ENCODE results near the gene RIT2. TPM values are rescaled to one million over a fixed set of nuclear protein-coding genes. Genes with fewer than 3 reads are reported as not detected.
"Not testable (repeated sequence)": the region's sequence is repeated elsewhere in the genome, so short reads cannot be mapped to it uniquely, and the experiment has no call there.

RIT2 gene
- polyA plus RNA-seq, 2 of the 4 experiments (the other 2 are of a cell fraction), result not detected

GRCh38 chr18:42801706-42802105 is 313.8 kb downstream of the RIT2 start:
- Histone ChIP-seq H3K9me3 (no peaks in the 10 kb centered on the region), H3K4me2 (no peak overlapping the region), H3K4me1 (no peaks in the 10 kb centered on the region), H3K27ac (no peak overlapping the region), H3K4me3 (no peak overlapping the region)
- ATAC-seq (no peak), DNase-seq (ENCODE audit: low read depth in 1 of 2, low spot score in 1 of 2) (no peak), FAIRE-seq (no peak)
- ChIA-PET CTCF (no interaction called here), POLR2A (no interaction called here)
- WGBS (ENCODE audit: missing lambda C conversion rate), result 4% methylated on average over 2 of the region's 2 CpGs
- TF ChIP-seq HOXA7 (CRISPR knock-in tag; IDR thresholded peaks at IDR 0.05) (no peak), REST (IDR thresholded peaks at IDR 0.05) (no peak), RFX5 (IDR thresholded peaks at IDR 0.05) (no peak), SMC3 (IDR thresholded peaks at IDR 0.05) (no peak), NR3C1 (IDR thresholded peaks at IDR 0.05) (no peak), HOXB5 (CRISPR knock-in tag; IDR thresholded peaks at IDR 0.05) (no peak), ZSCAN20 (CRISPR knock-in tag; IDR thresholded peaks at IDR 0.05) (no peak)
- TF ChIP-seq, protein P1, sequence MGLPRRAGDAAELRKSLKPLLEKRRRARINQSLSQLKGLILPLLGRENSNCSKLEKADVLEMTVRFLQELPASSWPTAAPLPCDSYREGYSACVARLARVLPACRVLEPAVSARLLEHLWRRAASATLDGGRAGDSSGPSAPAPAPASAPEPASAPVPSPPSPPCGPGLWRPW (IDR thresholded peaks at IDR 0.05), result no peak

DNA sequence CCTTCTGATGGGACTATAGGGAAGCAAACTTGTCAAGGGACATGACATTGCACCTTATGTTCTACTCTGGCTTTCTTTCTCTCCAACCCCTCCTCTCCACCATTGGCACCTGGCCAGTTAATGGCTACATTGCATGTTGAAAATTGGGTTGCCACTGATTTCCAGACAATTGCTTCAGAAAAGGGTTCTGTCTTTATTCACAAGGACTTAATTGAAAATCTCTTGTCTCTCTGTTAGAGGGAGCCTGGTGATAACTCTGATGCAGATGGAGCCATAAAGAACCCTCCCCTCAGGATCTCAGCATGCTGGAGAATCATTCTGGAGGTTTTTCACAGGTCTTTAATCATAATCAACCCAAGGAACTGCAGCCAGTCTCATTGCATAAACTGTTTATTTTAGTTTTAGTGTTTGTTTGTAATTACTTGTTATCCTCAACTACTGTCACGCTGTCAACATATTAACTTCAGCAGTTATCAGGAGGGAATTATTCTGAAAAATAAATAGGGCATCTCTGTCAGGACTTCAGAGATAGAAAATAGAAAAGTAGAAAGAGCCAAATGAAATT is 316.8 kb downstream of the RIT2 start:
- no peaks in the 10 kb centered on the region for H3K4me1 ChIP-seq
- ChIA-PET POLR2A (no interaction called here), CTCF (no interaction called here)
- no peak for FAIRE-seq
- DNase-seq (ENCODE audit: low read depth in 1 of 2, low spot score in 1 of 2), result no peak
- H3K4me3 ChIP-seq, result no peak overlapping the region
- H3K27ac ChIP-seq, result no peak overlapping the region
- WGBS (ENCODE audit: missing lambda C conversion rate), result 0% methylated on average over 1 of the region's 1 CpG
- TF ChIP-seq TP53 (CRISPR knock-in tag; IDR thresholded peaks at IDR 0.05) (no peak), CHD2 (IDR thresholded peaks at IDR 0.05; ENCODE audit: low read length, partially characterized antibody) (no peak), POLR2A (IDR thresholded peaks at IDR 0.05; ENCODE audit: low read length) (no peak), BHLHE40 (IDR thresholded peaks at IDR 0.05; ENCODE audit: low read depth, low read length) (no peak)
- no peak for ATAC-seq
- H3K9me3 ChIP-seq, result no peaks in the 10 kb centered on the region
- no peak overlapping the region for H3K4me2 ChIP-seq

DNA sequence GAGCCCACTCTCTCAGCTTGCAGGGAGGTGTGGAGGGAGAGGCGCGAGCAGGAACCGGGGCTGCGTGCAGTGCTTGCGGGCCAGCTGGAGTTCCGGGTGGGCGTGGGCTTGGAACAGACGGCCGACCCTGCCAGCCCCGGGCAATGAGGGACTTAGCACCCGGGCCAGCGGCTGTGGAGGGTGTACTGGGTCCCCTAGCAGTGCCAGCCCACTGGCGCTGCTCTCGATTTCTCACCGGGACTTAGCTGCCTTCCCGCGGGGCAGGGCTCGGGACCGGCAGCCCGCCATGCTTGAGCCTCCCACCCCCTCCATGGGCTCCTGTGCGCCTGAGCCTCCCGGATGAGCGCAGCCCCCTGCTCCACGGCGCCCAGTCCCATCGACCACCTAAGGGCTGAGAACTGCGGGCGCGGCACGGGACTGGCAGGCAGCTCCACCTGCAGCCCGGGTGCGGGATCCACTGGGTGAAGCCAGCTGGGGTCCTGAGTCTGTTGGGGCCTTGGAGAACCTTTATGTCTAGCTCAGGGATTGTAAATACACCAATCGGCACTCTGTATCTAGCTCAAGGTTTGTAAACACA is 320.2 kb downstream of the RIT2 start:
- CTCF ChIA-PET; H3K4me1 ChIP-seq; POLR2A ChIA-PET; ATAC-seq; H3K9me3 ChIP-seq; H3K4me2 ChIP-seq; H3K4me3 ChIP-seq; H3K27ac ChIP-seq; FAIRE-seq; DNase-seq (ENCODE audit: low read depth in 1 of 2, low spot score in 1 of 2): not testable (repeated sequence)
- 33% methylated on average over 9 of the region's 33 CpGs for WGBS (ENCODE audit: missing lambda C conversion rate)

- DNase-seq (ENCODE audit: low read depth in 1 of 2, low spot score in 1 of 2), result no peak
- H3K4me2 ChIP-seq, result no peak overlapping the region
- no peak overlapping the region for H3K27ac ChIP-seq
- no peaks in the 10 kb centered on the region for H3K9me3 ChIP-seq
- no peak for TF ChIP-seq CHD4 (IDR thresholded peaks at IDR 0.05; ENCODE audit: borderline replicate concordance)
- no peak for TF ChIP-seq CEBPB (IDR thresholded peaks at IDR 0.05)
- no peak for TF ChIP-seq ZC3H11A (IDR thresholded peaks at IDR 0.05)
- TF ChIP-seq MAX (IDR thresholded peaks at IDR 0.05), result no peak
- no peak for TF ChIP-seq HOXB5 (CRISPR knock-in tag; IDR thresholded peaks at IDR 0.05)
- TF ChIP-seq MYC (IDR thresholded peaks at IDR 0.05; ENCODE audit: borderline replicate concordance, low read length), result no peak
- no peak for TF ChIP-seq EHMT2 (IDR thresholded peaks at IDR 0.05; ENCODE audit: low read depth)
- TF ChIP-seq EP300 (IDR thresholded peaks at IDR 0.05), result no peak
- no peak overlapping the region for H3K4me3 ChIP-seq
- ATAC-seq, result no peak
- ChIA-PET CTCF (no interaction called here), POLR2A (no interaction called here)
- H3K4me1 ChIP-seq, result no peaks in the 10 kb centered on the region
- no peak for FAIRE-seq
Measured at GRCh38 chr18:42792731-42793130, 322.8 kb downstream of the RIT2 start.
